PC-9 (cell line): Measurements from ENCODE around the gene SETD1B. TPM values are rescaled to one million over a fixed set of nuclear protein-coding genes. Genes with fewer than 3 reads are reported as not detected.

ENCODE experiments used
- BruUV-seq: library from RNA; stranded (reverse); fragments of 400-500 nt; replicated peaks from 2 replicates; lab custom pipeline; 2021; lab: Mats Ljungman, UMichigan
- CTCF ChIA-PET: fragments of 300-600 bp; sonication (Branson Sonifier 250); formaldehyde crosslinking; loops from one replicate; lab custom pipeline; 2022; ENCODE audit warnings: antibody characterized with exemption; lab: Charles Lee
- POLR2A ChIA-PET: fragments of 300-600 bp; sonication (Branson Sonifier 250); formaldehyde crosslinking; loops from one replicate; lab custom pipeline; 2022; ENCODE audit warnings: antibody characterized with exemption; ENCODE audit not compliant: unreplicated experiment; lab: Charles Lee
- DNase-seq, 2 experiments: peaks; one replicate each; pipeline versions ENCODE4 v3.0.0 to v3.0.0-alpha.2; 2015 to 2022; ENCODE audit warnings: mixed read lengths in 1 of 2
- H2AFZ ChIP-seq: fragments of 200-600 bp; sonication (generic); 2 replicates; pipeline ENCODE4 v1.8.1; 2017; ENCODE audit warnings: antibody characterized with exemption
- H3F3A ChIP-seq: fragments of 200-600 bp; sonication (generic); 2 replicates; pipeline ENCODE4 v1.8.1; 2017; ENCODE audit warnings: antibody characterized with exemption, mild to moderate bottlenecking, low read depth; ENCODE audit not compliant: insufficient read depth
- H3K27ac ChIP-seq: fragments of 200-600 bp; sonication (generic); 2 replicates; pipeline ENCODE4 v1.6.1; 2016; ENCODE audit warnings: mixed run types
- H3K27me3 ChIP-seq: fragments of 200-600 bp; sonication (generic); 2 replicates; pipeline ENCODE4 v1.6.1; 2016; ENCODE audit warnings: low read depth, mixed run types; ENCODE audit not compliant: insufficient read depth
- H3K36me3 ChIP-seq: fragments of 200-600 bp; sonication (generic); 2 replicates; pipeline ENCODE4 v1.6.1; 2016; ENCODE audit warnings: low read depth, mixed run types
- H3K4me1 ChIP-seq: fragments of 200-600 bp; sonication (generic); replicated peaks from 2 replicates; pipeline ENCODE4 v1.6.1; 2016; ENCODE audit warnings: mixed run types; ENCODE audit not compliant: insufficient read depth
- H3K4me2 ChIP-seq: fragments of 200-600 bp; sonication (generic); 2 replicates; pipeline ENCODE4 v1.6.1; 2017; ENCODE audit warnings: mixed run types
- H3K4me3 ChIP-seq: fragments of 200-600 bp; sonication (generic); 2 replicates; pipeline ENCODE4 v1.6.1; 2016; ENCODE audit warnings: mixed run types
- H3K79me2 ChIP-seq: fragments of 200-600 bp; sonication (generic); 2 replicates; pipeline ENCODE4 v1.6.1; 2017; ENCODE audit warnings: low read depth, mixed run types
- H3K9me2 ChIP-seq: fragments of 200-600 bp; sonication (generic); 2 replicates; pipeline ENCODE4 v1.8.1; 2017; ENCODE audit warnings: mild to moderate bottlenecking; ENCODE audit not compliant: insufficient read depth
- H3K9me3 ChIP-seq: fragments of 200-600 bp; sonication (generic); 2 replicates; pipeline ENCODE4 v1.8.1; 2016; ENCODE audit warnings: low read depth; ENCODE audit not compliant: insufficient read depth
- H4K20me1 ChIP-seq: fragments of 200-600 bp; sonication (generic); 2 replicates; pipeline ENCODE4 v1.8.1; 2017; ENCODE audit not compliant: insufficient read depth
- CTCF ChIP-seq: fragments of 200-600 bp; sonication (generic); conservative IDR thresholded peaks from 2 replicates; pipeline ENCODE4 v1.6.1; 2017; ENCODE audit warnings: mixed run types, antibody characterized with exemption, mild to moderate bottlenecking, moderate library complexity
- EZH2 ChIP-seq: fragments of 200-600 bp; sonication (generic); IDR thresholded peaks from 2 replicates; pipeline ENCODE4 v1.8.0; 2017; ENCODE audit warnings: antibody characterized with exemption, low read depth
- intact Hi-C: fragments of 100-400 bp; cut with micrococcal nuclease; formaldehyde crosslinking; loops from one replicate; pipeline ENCODE4 v1.10.0; 2022; ENCODE audit not compliant: unreplicated experiment
- total RNA-seq: library from RNA; stranded (reverse); gene quantifications from 2 replicates; pipeline ENCODE4 v1.2.3, GENCODE V29; 2021

SETD1B gene
- total RNA-seq, 1 experiment from 2014 or later = 22.6 TPM

- Histone ChIP-seq H3K27ac (no peak overlapping the region), H3F3A (peaks cover 13% of the 10 kb centered on the region; the same call in 1 of the 2 replicates), H3K9me3 (no peaks in the 10 kb centered on the region), H3K4me2 (peak overlapping the region; percentile 92), H4K20me1 (peaks cover 43% of the 10 kb centered on the region), H3K4me1 (peaks cover 10% of the 10 kb centered on the region), H2AFZ (no peak overlapping the region), H3K4me3 (no peak overlapping the region; the same call in 1 of the 2 replicates), H3K79me2 (peaks cover 33% of the 10 kb centered on the region), H3K9me2 (no peaks in the 10 kb centered on the region), H3K36me3 (0 out of 2 replicates have a peak, but pooled peaks cover 11% of the 10 kb centered on the region), H3K27me3 (no peaks in the 10 kb centered on the region)
- TF ChIP-seq EZH2 (no peak), CTCF (no peak)
- no peak for DNase-seq
- BruUV-seq = no TSS peak
- intact Hi-C loops = loop anchor here (1.0 kb wide), 2 partner anchors 19 to 75 kb away; partner anchors contain the start of gene PSMD9
- POLR2A ChIA-PET = no interaction called here
- CTCF ChIA-PET = interaction anchor here (0.6 kb wide), 1 partner anchor 29 kb away, joined by 5 read pairs; no protein-coding TSS in a partner anchor
Measured at GRCh38 chr12:121812921-121813896, 9.4 kb downstream of the SETD1B start.

- Histone ChIP-seq H3K9me3 (no peaks in the 10 kb centered on the region), H3K4me1 (peaks cover 10% of the 10 kb centered on the region), H3K27me3 (no peaks in the 10 kb centered on the region), H3F3A (peaks cover 13% of the 10 kb centered on the region; the same call in 1 of the 2 replicates), H3K9me2 (no peaks in the 10 kb centered on the region), H3K4me2 (no peak overlapping the region), H4K20me1 (peaks cover 40% of the 10 kb centered on the region), H3K79me2 (peaks cover 33% of the 10 kb centered on the region), H2AFZ (no peak overlapping the region), H3K27ac (no peak overlapping the region), H3K36me3 (0 out of 2 replicates have a peak, but pooled peaks cover 11% of the 10 kb centered on the region), H3K4me3 (no peak overlapping the region)
- ChIA-PET CTCF (no interaction called here), POLR2A (no interaction called here)
- DNase-seq = no peak
- TF ChIP-seq CTCF (no peak), EZH2 (no peak)
- intact Hi-C loops = no loop called here
- no TSS peak for BruUV-seq
Measured at GRCh38 chr12:121813951-121814350, 10.1 kb downstream of the SETD1B start.

- no peaks in the 10 kb centered on the region for H3K9me2 ChIP-seq
- H3K36me3 ChIP-seq = 0 out of 2 replicates have a peak, but pooled peaks cover 11% of the 10 kb centered on the region
- ChIA-PET CTCF (interaction anchor here (0.9 kb wide), 1 partner anchor 23 kb away, joined by 3 read pairs; no protein-coding TSS in a partner anchor), POLR2A (no interaction called here)
- TF ChIP-seq CTCF (no peak), EZH2 (no peak)
- H3K27me3 ChIP-seq = no peaks in the 10 kb centered on the region
- no TSS peak for BruUV-seq
- no peak overlapping the region for H3K27ac ChIP-seq
- no peak for DNase-seq
- H3K79me2 ChIP-seq = peaks cover 33% of the 10 kb centered on the region
- intact Hi-C loops = no loop called here
- H3K4me3 ChIP-seq = no peak overlapping the region
- H3F3A ChIP-seq = peaks cover 13% of the 10 kb centered on the region; the same call in 1 of the 2 replicates
- no peak overlapping the region for H2AFZ ChIP-seq
- H3K4me2 ChIP-seq = no peak overlapping the region
- H3K4me1 ChIP-seq = peaks cover 10% of the 10 kb centered on the region
- H4K20me1 ChIP-seq = peaks cover 35% of the 10 kb centered on the region
- H3K9me3 ChIP-seq = no peaks in the 10 kb centered on the region
Measured at GRCh38 chr12:121814429-121815119, 10.8 kb downstream of the SETD1B start.
